Epidermal melanocyte (primary cell): ENCODE data around the gene POC5.

ENCODE experiments used
- DNase-seq: peaks from one replicate; pipeline ENCODE4 v3.0.0; 2011; ENCODE audit warnings: low spot score; ENCODE audit not compliant: insufficient read length

POC5 gene

GRCh38 chr5:75660678-75661465 lies 56.4 kb downstream of the POC5 start:
- no peak for DNase-seq

GRCh38 chr5:75659791-75660450 lies 57.3 kb downstream of the POC5 start:
- no peak for DNase-seq

DNA sequence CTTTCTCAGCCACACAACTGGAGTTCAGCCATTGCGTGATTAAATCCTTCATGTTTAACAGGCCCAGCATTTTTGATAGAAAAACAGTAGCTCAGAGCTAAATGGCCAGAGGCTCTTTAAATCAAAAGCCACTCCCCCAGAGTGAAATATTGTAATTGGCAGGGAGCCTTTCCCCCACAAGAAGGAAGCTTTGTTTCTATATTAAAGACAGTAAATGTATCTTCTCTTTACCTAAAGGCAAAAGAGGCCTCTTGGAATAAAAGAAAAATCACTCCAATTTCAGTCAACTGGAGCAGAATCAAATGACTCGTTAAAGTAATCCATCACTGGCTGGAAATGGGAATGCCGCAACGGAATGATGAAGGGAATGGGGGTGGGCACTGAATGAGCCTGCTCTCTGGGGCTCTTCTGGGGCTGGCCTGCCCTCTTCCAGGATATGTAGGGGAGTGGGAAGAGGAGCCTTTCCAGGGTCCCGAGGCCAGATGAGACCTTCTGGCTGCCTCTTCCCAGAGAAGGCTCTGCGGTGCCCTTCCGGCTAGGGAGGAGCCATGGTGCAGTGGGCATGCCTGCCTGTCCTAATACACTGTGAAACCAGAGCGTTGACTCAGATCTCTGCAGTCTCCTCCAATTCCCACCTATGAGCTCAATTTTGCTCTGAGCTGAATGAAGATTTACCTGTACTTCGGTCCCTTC lies 60.8 kb downstream of the POC5 start:
- DNase-seq = no peak

GRCh38 chr5:75654693-75655295 lies 62.4 kb downstream of the POC5 start:
- DNase-seq = no peak

DNA sequence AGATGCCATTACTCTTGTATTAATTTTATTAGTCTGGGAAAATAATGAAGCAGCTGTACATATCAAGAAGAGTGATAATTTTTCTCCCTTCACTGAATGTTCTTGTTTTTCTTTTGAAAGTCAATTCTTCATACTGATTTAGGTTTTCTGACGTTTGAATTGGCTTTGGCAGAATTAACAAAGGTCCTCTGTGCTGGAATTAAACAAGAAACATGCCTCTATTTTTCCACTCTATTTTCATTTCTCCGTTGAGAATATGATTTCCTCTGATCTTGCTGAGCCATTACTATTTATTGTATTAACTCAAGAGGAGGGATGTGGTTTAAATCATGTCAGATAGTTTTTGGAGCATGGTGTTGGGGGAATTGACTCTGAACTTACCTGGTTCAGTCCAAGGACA lies 63.7 kb downstream of the POC5 start:
- peak; percentile 25 for DNase-seq

- DNase-seq = no peak
These were observed 65.5 kb downstream of the POC5 start for GRCh38 chr5:75651575-75652238.

GRCh38 chr5:75648712-75649111 lies 68.5 kb downstream of the POC5 start:
- DNase-seq = no peak

- DNase-seq = no peak
These were observed 76.4 kb downstream of the POC5 start for GRCh38 chr5:75640826-75641225.

DNA sequence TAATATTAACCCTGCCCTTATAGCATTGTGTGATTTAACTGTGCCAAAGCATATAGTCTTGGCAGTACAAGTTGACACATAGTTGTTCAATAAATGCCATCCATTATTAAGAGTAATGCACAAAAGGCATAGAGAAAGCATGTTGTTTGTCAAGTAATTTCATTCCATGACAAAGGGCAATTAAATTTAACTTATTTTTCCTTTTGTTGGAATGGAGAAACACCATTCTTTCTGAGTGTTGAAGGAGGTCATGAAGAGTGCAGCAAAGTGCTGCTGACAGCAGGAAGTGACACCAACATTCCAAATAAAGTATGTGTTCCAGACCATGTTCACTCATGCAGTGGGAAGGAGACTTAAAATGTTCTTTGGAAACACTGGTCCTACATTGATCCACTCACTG lies 76.8 kb downstream of the POC5 start:
- DNase-seq = peak; percentile 46

- DNase-seq = no peak
These were observed 77.5 kb downstream of the POC5 start for GRCh38 chr5:75639535-75640311.

GRCh38 chr5:75637949-75638348 lies 79.3 kb downstream of the POC5 start:
- no peak for DNase-seq

GRCh38 chr5:75632321-75632720 lies 84.9 kb downstream of the POC5 start:
- DNase-seq = no peak

- DNase-seq = no peak
These were observed 86.4 kb downstream of the POC5 start for GRCh38 chr5:75630875-75631274.

- DNase-seq = no peak
These were observed 89.4 kb downstream of the POC5 start for GRCh38 chr5:75627801-75628200.

- DNase-seq = no peak
These were observed 90.3 kb downstream of the POC5 start for GRCh38 chr5:75626959-75627358.
